Transverse colon (tissue), 4 donors: ENCODE measurements around the gene PTPRO.

Source experiments
- CTCF ChIP-seq, 5 experiments: fragments of 200-600 bp in 3 of 5; fragments of 450-650 bp in 2 of 5; sonication (generic) in 3 of 5; IDR thresholded peaks; 1 replicate in 2 of 5; 2 replicates in 3 of 5; pipeline ENCODE4 v1.5.1; 2016 to 2017; ENCODE audit warnings: antibody characterized with exemption in 5 of 5, inconsistent platforms in 3 of 5, mild to moderate bottlenecking in 2 of 5, moderate library complexity in 1 of 5
- POLR2AphosphoS5 ChIP-seq, 3 donors: sonication (generic); formaldehyde crosslinking; IDR thresholded peaks; one replicate each; pipeline ENCODE4 v1.6.1; 2016; ENCODE audit warnings: antibody characterized with exemption in 3 of 3

GRCh38 chr12:15329891-15330290 lies 7.6 kb downstream of the PTPRO start:
- TF ChIP-seq CTCF (IDR thresholded peaks at IDR 0.05) (no peak), POLR2AphosphoS5 (IDR thresholded peaks at IDR 0.05) (no peak)
